ENCODE measurements around the gene ECHS1.
A peak's percentile ranks its signal among the peaks of the same experiment; 100 is the strongest.
"Not testable (repeated sequence)": the region's sequence is repeated elsewhere in the genome, so short reads cannot be mapped to it uniquely, and the experiment has no call there.

ECHS1 gene

DNA sequence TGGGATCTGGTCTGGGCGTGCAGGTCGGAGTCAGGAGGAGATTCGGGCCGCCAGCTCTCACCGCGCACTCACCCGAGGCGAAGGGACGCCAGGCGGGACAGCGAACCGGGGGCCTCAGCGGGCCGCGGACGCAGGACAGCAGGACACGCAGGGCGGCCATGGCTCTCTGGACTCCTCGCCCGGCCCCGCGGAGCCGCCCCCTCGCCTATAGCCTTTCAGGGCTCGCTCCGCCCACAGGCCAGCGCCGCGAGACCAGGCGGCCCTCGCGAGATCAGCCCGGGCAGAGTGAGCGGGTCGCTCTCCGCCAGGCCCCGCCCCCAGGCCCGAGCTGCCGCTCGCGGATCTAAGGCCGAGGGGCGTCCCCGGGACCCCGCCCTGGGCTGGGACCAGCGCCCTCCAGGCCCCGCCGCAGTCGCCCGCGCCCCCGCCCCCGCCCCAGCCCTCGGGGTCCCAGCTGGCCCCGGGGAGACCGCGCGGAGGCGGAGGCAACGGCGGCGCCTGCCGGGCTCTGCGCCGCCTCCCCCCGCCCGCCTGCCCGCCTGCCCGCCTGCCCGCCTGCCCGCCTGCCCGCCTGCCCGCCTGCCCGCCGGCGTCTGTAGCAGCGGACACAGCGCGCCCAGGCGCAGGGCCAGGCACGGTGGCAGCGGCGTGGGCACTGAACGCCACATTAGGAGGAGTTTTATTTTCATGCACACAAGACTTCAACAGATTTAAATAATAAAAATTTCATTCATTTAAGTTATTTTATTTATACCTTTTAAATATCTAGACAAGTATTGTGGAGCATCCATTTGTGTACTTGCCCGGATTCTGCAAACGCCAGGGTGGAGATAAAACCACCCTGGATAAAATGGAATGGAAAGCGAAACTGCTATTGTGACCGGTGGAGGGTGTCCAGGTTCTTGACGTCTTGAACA, at the start of gene ECHS1:
Gene ECHS1, minus strand, starts transcription at position 181 of the 917 bp plus-strand sequence. Its CDS starts 21 bp downstream, at position 160.
- H3K36me3 ChIP-seq (replicated peaks): peaks cover 21% of the 10 kb centered on the region
- no peaks in the 10 kb centered on the region for H3K27me3 ChIP-seq (ENCODE audit: low read depth)
- peaks cover 30% of the 10 kb centered on the region for H3K4me1 ChIP-seq
- peak; percentile 88 to 97 for DNase-seq (ENCODE audit: low spot score in 2 of 2)
- peak within 1 kb of the TSS; percentile 68 for H3K4me3 ChIP-seq
- in situ Hi-C loops (cut with MboI; ENCODE audit: low sequenced_read_pairs): no loop called here
- H3K9me3 ChIP-seq: no peaks in the 10 kb centered on the region

DNA sequence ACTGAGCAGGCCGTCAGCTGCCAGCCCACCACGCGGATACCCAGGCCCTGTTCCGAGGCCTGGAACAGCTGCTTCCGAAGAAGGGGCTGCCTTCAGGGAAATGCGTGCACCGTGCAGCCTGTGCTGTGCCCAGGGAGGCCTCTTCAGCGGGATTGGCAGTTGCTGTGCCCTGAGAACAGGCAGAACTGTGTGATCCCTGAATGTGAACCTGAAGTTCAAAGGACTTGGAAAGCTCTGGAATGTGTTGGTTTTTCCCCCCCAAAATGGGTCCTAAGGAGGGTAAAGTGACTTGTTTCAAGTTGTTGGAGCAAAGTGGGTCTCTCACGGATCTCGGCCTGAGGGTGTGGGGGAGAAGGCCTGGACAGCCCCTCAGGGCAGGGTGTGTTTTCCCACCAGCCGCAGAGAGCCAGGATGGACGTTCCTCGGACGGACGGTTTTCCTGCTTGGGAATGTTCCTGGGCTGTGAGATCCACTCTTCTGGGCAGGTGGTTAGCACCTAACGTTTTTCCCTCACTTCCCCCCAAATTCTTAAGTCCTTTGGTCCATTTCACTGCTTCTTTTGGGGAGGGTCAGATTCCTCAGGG, 49.2 kb upstream of the ECHS1 start:
- in situ Hi-C loops (cut with MboI; ENCODE audit: low sequenced_read_pairs): no loop called here
- no peak overlapping the region for H3K4me3 ChIP-seq
- H3K27me3 ChIP-seq (ENCODE audit: low read depth): no peaks in the 10 kb centered on the region
- H3K9me3 ChIP-seq: no peaks in the 10 kb centered on the region
- peaks cover 18% of the 10 kb centered on the region for H3K36me3 ChIP-seq (replicated peaks)
- no peak for DNase-seq (ENCODE audit: low spot score in 2 of 2)
- no peaks in the 10 kb centered on the region for H3K4me1 ChIP-seq

DNA sequence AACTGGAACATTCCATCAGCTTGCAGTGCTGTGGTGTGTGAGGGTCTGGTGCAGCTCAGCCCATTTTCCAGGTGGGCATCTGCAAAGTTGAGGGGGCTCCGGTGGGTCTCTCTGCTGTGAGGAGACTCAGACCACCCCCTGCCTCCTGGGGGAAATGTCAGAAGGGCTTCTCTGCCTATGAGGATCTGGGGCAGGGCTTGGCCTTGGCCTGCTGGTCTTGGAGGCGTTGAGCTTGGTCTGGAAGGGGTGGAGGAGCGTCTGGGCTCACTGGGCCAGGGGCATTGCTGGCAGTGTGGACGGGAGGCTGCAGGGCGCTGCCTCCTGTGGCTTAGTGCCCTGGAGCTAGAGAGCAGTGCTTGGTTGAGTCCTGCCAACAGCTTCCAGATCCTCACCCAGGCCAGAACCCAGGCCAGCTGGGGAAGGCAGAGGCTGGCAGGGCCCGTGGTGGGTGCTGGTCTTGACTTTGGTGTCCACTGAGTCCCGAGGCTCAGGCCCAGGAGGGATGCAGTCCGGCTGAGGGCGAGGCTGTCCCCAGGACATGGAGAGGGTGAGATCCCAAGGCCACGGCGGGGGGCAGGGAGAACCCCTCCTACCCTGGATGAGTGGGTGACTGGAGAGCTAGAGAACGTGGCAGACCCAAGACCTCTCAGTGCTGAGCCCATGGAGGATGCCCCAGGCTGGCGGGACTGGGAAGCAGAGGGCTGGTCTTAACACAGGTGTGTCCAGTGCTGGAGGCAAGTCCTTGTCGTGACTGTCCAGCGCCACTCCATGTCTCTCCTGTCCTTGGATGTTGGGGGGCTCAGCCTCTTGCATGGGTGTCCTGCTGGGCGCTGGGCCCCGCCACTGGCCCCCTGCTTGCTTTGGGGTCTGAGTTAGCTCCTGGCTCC, 48.4 kb upstream of the ECHS1 start:
- peaks cover 18% of the 10 kb centered on the region for H3K36me3 ChIP-seq (replicated peaks)
- no peaks in the 10 kb centered on the region for H3K4me1 ChIP-seq
- in situ Hi-C loops (cut with MboI; ENCODE audit: low sequenced_read_pairs): no loop called here
- no peak overlapping the region for H3K4me3 ChIP-seq
- no peaks in the 10 kb centered on the region for H3K9me3 ChIP-seq
- no peaks in the 10 kb centered on the region for H3K27me3 ChIP-seq (ENCODE audit: low read depth)
- DNase-seq (ENCODE audit: low spot score in 2 of 2): no peak

DNA sequence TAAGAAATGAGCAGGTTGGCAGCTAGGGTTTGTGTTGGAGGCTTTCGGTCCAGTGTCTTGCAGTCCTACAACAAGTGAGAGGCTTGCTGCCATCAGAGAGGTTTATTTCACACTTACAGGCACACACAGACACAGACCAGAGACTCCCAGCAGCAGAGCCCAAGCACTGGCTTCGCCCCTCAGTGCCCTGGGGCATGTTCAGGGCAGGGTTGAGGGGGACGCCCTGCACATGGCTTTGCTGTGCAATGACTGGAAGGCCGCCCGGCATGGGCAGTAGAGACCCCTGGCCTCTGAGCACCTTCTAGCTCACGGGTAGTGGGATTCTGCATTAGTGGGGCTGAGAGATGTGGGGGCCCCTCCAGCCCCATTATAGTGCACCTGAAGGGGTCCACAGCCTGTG, 47.4 kb upstream of the ECHS1 start:
- H3K4me1 ChIP-seq: no peaks in the 10 kb centered on the region
- DNase-seq (ENCODE audit: low spot score in 2 of 2): no peak
- in situ Hi-C loops (cut with MboI; ENCODE audit: low sequenced_read_pairs): no loop called here
- no peaks in the 10 kb centered on the region for H3K27me3 ChIP-seq (ENCODE audit: low read depth)
- no peaks in the 10 kb centered on the region for H3K9me3 ChIP-seq
- peaks cover 24% of the 10 kb centered on the region for H3K36me3 ChIP-seq (replicated peaks)
- no peak overlapping the region for H3K4me3 ChIP-seq

DNA sequence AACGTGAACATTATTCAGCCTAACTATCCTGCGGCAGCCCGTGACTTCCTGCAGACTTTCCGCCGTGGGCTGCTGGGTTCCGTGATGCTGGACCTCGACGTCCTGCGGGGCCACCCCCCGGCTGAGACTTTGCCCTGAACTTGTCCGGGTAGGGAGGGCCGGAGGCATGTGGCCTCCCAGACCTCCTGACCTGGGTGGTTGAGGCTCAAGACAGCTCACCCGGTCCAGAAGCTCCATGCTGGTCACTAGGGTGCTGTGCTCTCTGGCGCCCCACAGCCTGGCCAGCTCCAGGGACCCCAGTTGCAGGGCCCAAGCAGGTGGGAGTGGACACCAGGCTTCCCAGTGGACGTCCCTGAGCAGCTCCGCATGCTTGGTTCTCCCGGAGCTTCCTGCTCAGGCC, 46.9 kb upstream of the ECHS1 start:
- in situ Hi-C loops (cut with MboI; ENCODE audit: low sequenced_read_pairs): no loop called here

DNA sequence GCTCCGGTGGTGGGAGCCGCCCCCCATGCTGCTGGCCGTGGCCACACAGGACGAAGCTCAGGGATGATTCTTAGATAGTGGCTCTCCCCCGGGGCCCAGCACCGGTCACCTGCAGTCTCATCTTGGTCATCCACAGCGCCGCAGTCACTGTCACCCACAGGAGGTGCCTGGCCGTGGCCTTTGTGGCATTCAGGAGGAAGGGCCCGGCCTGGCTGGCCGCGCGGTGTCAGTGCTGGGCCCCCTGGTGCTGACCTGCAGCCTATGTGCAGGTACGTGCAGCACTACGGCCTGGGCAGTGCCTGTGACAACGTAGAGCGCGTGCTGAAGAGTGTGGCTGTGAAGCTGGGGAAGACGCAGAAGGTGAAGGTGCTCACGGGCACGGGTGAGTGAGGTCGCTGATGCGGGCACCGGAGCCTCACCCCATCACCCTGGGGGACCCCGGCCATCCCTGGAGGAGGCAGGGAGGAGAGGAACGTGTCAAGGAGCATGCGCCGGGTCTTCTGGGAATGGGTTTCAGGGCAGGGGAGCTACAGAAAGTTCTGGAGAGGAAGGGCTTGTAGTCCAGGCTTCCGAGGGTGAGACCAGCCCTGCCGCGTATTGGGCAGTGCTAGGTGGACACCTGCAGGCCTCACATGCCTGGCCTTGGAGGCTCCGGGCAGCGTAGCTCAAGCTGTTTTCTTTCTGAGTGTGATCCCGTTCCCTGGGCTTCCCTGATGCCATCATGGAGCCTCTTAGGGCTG, 46.2 kb upstream of the ECHS1 start:
- peaks cover 33% of the 10 kb centered on the region for H3K36me3 ChIP-seq (replicated peaks)
- in situ Hi-C loops (cut with MboI; ENCODE audit: low sequenced_read_pairs): no loop called here
- no peak for DNase-seq (ENCODE audit: low spot score in 2 of 2)

More for the DNA sequence above, 46.9 kb upstream of the ECHS1 start:
- Histone ChIP-seq H3K27me3 (ENCODE audit: low read depth) (no peaks in the 10 kb centered on the region), H3K36me3 (replicated peaks) (peaks cover 29% of the 10 kb centered on the region), H3K4me3 (no peak overlapping the region), H3K9me3 (no peaks in the 10 kb centered on the region), H3K4me1 (no peaks in the 10 kb centered on the region)
- no peak for DNase-seq (ENCODE audit: low spot score in 2 of 2)

DNA sequence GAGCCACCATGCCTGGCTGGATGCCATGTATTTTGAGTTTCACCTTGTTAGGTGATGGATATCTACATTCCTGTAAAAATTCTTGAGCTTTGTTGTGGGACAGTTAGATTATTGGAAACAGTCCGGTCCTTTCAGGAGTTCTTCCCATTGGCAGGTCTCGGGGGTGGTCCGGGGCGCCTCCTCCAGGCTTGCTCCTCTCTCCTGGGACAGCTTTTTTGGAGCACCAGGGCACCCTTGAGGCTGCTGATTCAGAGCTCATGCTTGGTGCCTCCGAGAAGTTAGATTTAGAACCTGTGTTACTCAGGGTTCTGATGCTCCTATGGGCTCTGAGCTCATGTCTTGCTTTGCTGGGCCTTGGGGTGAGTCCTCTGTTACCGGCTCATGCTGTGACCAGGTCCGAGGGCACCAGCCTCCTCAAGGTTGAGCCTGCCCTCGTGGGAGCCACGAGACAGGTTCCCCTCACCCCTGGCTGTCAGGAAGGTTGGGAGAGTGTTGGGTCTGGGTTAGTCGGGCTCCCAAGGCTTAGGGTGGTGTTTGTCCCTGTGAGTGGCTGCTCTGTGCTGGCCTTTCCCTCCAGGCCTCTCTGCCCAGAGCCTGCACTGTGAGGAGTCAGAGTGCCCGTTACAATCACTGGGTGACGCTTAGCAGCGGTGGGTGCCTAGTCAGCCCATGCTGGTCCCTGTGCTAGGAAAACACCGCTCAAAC, 45.3 kb upstream of the ECHS1 start:
- Histone ChIP-seq H3K36me3 (replicated peaks) (peaks cover 35% of the 10 kb centered on the region), H3K4me3 (no peak overlapping the region), H3K27me3 (ENCODE audit: low read depth) (no peaks in the 10 kb centered on the region), H3K9me3 (no peaks in the 10 kb centered on the region), H3K4me1 (no peaks in the 10 kb centered on the region)
- no peak for DNase-seq (ENCODE audit: low spot score in 2 of 2)
- in situ Hi-C loops (cut with MboI; ENCODE audit: low sequenced_read_pairs): no loop called here

More for the DNA sequence above, 46.2 kb upstream of the ECHS1 start:
- Histone ChIP-seq H3K27me3 (ENCODE audit: low read depth) (no peaks in the 10 kb centered on the region), H3K4me1 (no peaks in the 10 kb centered on the region), H3K4me3 (no peak overlapping the region), H3K9me3 (no peaks in the 10 kb centered on the region)

DNA sequence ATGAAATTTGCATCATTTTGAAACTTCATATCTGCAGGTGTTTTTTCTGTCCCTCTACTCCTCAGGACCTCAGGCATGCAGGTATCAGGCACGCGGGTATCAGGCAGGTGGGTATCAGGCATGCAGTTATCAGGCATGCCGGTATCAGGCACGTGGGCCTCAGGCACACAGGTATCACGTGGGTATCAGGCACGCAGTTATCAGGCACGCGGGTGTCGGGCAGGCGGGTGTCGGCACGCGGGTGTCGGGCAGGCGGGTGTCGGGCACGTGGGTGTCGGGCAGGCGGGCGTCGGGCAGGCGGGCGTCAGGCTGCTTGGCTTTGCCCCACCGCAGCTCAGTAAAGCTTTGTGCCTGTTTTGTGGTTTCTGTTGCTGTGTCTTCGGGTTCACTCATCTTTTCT, 42.6 kb upstream of the ECHS1 start:
- Histone ChIP-seq H3K9me3 (peaks cover 13% of the 10 kb centered on the region; the same call in 1 of the 2 replicates), H3K36me3 (replicated peaks) (peaks cover 59% of the 10 kb centered on the region), H3K27me3 (ENCODE audit: low read depth) (no peaks in the 10 kb centered on the region), H3K4me1 (no peaks in the 10 kb centered on the region), H3K4me3 (no peak overlapping the region)
- DNase-seq (ENCODE audit: low spot score in 2 of 2): no peak
- in situ Hi-C loops (cut with MboI; ENCODE audit: low sequenced_read_pairs): no loop called here

DNA sequence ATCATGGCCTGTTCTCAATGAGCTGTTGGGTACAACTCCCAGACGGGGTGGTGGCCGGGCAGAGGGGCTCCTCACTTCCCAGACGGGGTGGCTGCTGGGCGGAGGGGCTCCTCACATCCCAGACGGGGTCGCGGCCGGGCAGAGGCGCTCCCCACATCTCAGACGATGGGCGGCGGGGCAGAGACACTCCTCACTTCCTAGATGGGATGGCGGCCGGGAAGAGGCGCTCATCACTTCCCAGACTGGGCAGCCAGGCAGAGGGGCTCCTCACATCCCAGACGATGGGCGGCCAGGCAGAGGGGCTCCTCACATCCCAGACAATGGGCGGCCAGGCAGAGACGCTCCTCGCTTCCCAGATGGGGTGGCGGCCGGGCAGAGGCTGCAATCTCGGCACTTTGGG, 41.2 kb upstream of the ECHS1 start:
- in situ Hi-C loops (cut with MboI; ENCODE audit: low sequenced_read_pairs); H3K4me3 ChIP-seq; DNase-seq (ENCODE audit: low spot score in 2 of 2); H3K4me1 ChIP-seq; H3K27me3 ChIP-seq (ENCODE audit: low read depth): not testable (repeated sequence)
- H3K36me3 ChIP-seq (replicated peaks): peaks cover 65% of the 10 kb centered on the region
- peaks cover 13% of the 10 kb centered on the region; the same call in 1 of the 2 replicates for H3K9me3 ChIP-seq

DNA sequence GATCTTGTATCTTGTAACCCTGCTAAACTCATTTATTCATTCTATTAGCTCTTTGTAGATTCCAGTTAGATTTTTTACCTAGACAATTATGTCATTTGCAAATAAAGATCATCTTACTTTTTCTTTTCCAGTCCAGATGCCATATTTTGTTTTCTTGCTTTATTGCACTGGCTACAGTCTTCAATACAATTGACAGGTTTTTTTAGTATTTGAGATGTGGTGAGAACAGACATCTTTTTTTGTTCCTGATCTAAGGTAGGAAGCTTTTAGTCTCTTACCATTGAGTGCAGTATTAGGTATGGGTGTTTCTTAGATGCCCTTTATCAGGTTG, 39.2 kb upstream of the ECHS1 start:
- in situ Hi-C loops (cut with MboI; ENCODE audit: low sequenced_read_pairs): no loop called here
- Histone ChIP-seq H3K4me3 (no peak overlapping the region), H3K36me3 (replicated peaks) (peaks cover 70% of the 10 kb centered on the region), H3K27me3 (ENCODE audit: low read depth) (no peaks in the 10 kb centered on the region), H3K4me1 (no peaks in the 10 kb centered on the region), H3K9me3 (peaks cover 13% of the 10 kb centered on the region; the same call in 1 of the 2 replicates)
- DNase-seq (ENCODE audit: low spot score in 2 of 2): no peak

DNA sequence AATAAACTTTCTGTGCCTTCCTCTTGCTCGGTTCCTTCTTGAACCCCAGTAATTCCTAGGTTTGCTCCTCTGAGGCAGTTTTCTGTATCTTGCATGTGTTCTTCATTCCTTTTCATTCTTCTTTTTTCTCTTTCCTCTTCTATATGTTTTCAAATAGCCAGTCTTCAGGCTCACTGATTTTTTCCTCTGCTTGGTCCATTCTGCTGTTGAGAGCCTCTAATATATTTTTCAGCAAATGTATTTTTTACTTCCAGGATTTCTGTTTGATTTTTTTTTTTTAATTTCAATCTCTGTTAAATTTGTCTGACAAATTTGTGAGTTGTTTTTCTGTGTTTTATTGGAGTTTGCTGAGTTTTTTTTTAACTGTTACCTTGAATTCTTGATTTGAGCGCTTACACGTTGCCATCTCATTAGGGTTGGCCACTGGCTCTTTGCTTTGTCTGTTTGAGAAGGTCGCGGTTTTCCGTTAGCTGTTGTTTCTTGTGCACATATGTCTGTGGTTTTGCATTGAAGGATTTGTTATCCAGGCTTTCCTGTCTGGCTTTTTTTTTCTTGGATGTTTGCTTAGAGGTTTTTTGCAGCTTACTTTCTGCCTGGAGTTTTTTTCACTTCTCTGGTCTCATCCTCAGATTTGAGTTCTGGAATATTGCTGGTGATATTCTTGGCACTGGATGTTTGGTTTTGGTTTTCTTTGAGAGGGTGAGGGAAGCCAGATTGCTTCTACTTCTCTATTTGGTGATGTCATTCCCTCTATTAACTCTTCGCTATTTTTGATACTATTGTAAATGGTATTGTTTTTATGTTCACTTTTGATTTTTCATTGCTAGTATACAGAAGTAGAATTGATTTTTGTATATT, 38.6 kb upstream of the ECHS1 start:
- Histone ChIP-seq H3K27me3 (ENCODE audit: low read depth) (no peaks in the 10 kb centered on the region), H3K36me3 (replicated peaks) (peaks cover 76% of the 10 kb centered on the region), H3K4me1 (no peaks in the 10 kb centered on the region), H3K9me3 (peaks cover 13% of the 10 kb centered on the region; the same call in 1 of the 2 replicates), H3K4me3 (no peak overlapping the region)
- no peak for DNase-seq (ENCODE audit: low spot score in 2 of 2)
- in situ Hi-C loops (cut with MboI; ENCODE audit: low sequenced_read_pairs): no loop called here
